ENCODE results near the gene BAIAP3. TPM values are rescaled to one million over a fixed set of nuclear protein-coding genes. Genes with fewer than 3 reads are reported as not detected.
"Not testable (repeated sequence)": the region's sequence is repeated elsewhere in the genome, so short reads cannot be mapped to it uniquely, and the experiment has no call there.

The BAIAP3 gene
- total RNA-seq, 6 experiments from 2014 or later, result 5.4 to 7.6 (median 5.8) TPM

- whole genome bisulfite sequencing (ENCODE audit: insufficient coverage, low coverage, low lambda C conversion rate, missing lambda C conversion rate), result 82% methylated on average over 5 of the region's 17 CpGs
- no peak overlapping the region for H3K4me3 ChIP-seq
- TF ChIP-seq CTCF (IDR thresholded peaks at IDR 0.05) (no peak), POLR2A (IDR thresholded peaks at IDR 0.05) (no peak)
- DNase-seq (no peak), ATAC-seq (no peak)
- H3K36me3 ChIP-seq, result peaks cover 0 to 29% (median 8%) of the 10 kb centered on the region in 4 donors
- H3K27me3 ChIP-seq, result no peaks in the 10 kb centered on the region
- intact Hi-C loops (cut with DNase I), result no loop called here
- no peak overlapping the region for H3K27ac ChIP-seq
- no peaks in the 10 kb centered on the region for H3K9me3 ChIP-seq
- peaks cover 0 to 3% (median 1%) of the 10 kb centered on the region in 4 donors for H3K4me1 ChIP-seq
Observed at GRCh38 chr16:1326391-1326790, 7.1 kb upstream of the BAIAP3 start.

GRCh38 chr16:1326946-1327618 lies 6.4 kb upstream of the BAIAP3 start:
- Histone ChIP-seq H3K27me3 (no peaks in the 10 kb centered on the region), H3K4me1 (peaks cover 0 to 10% (median 5%) of the 10 kb centered on the region in 4 donors), H3K27ac (no peak overlapping the region), H3K36me3 (peaks cover 0 to 24% (median 8%) of the 10 kb centered on the region in 4 donors), H3K9me3 (no peaks in the 10 kb centered on the region), H3K4me3 (no peak overlapping the region)
- WGBS (ENCODE audit: insufficient coverage, low coverage, low lambda C conversion rate, missing lambda C conversion rate), result no CpG with 5 or more reads among the region's 17 CpGs
- no peak for TF ChIP-seq POLR2A (IDR thresholded peaks at IDR 0.05)
- TF ChIP-seq CTCF (IDR thresholded peaks at IDR 0.05), result no peak
- DNase-seq, result no peak
- intact Hi-C loops (cut with DNase I), result no loop called here
- ATAC-seq, result no peak

GRCh38 chr16:1327619-1327947 lies 5.9 kb upstream of the BAIAP3 start:
- DNase-seq (no peak), ATAC-seq (no peak)
- H3K27me3 ChIP-seq, result peaks cover 0 to 1% of the 10 kb centered on the region in 2 donors
- no peak overlapping the region for H3K4me3 ChIP-seq
- peaks cover 0 to 15% (median 7%) of the 10 kb centered on the region in 4 donors for H3K4me1 ChIP-seq
- H3K36me3 ChIP-seq, result peaks cover 0 to 20% (median 8%) of the 10 kb centered on the region in 4 donors
- TF ChIP-seq CTCF (IDR thresholded peaks at IDR 0.05) (no peak), POLR2A (IDR thresholded peaks at IDR 0.05) (no peak)
- 80% methylated on average over 1 of the region's 5 CpGs for WGBS (ENCODE audit: insufficient coverage, low coverage, low lambda C conversion rate, missing lambda C conversion rate)
- no peaks in the 10 kb centered on the region for H3K9me3 ChIP-seq
- intact Hi-C loops (cut with DNase I), result no loop called here
- H3K27ac ChIP-seq, result no peak overlapping the region

GRCh38 chr16:1328136-1328535 lies 5.3 kb upstream of the BAIAP3 start:
- WGBS (ENCODE audit: insufficient coverage, low coverage, low lambda C conversion rate, missing lambda C conversion rate), result 75% methylated on average over 4 of the region's 20 CpGs
- H3K27me3 ChIP-seq; H3K27ac ChIP-seq; H3K4me3 ChIP-seq; H3K9me3 ChIP-seq; ATAC-seq; intact Hi-C loops (cut with DNase I); DNase-seq: not testable (repeated sequence)
- Histone ChIP-seq H3K36me3 (peaks cover 0 to 19% (median 8%) of the 10 kb centered on the region in 4 donors), H3K4me1 (peaks cover 0 to 18% (median 9%) of the 10 kb centered on the region in 4 donors)

- H3K27ac ChIP-seq; H3K27me3 ChIP-seq; H3K9me3 ChIP-seq; H3K4me3 ChIP-seq; intact Hi-C loops (cut with DNase I); ATAC-seq; DNase-seq: not testable (repeated sequence)
- Histone ChIP-seq H3K4me1 (peaks cover 0 to 23% (median 9%) of the 10 kb centered on the region in 4 donors), H3K36me3 (peaks cover 0 to 14% (median 7%) of the 10 kb centered on the region in 4 donors)
- WGBS (ENCODE audit: insufficient coverage, low coverage, low lambda C conversion rate, missing lambda C conversion rate), result 86% methylated on average over 6 of the region's 10 CpGs
Observed at GRCh38 chr16:1328961-1329360, 4.5 kb upstream of the BAIAP3 start.

Measured in right lobe of liver (tissue), 6 donors.